Islet precursor cell (in vitro differentiated cells): ENCODE data around the gene TNP1.

Experiments
- DNase-seq: peaks from one replicate; pipeline ENCODE4 v3.0.0-alpha.2; 2018

Gene TNP1, protein sequence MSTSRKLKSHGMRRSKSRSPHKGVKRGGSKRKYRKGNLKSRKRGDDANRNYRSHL

DNA sequence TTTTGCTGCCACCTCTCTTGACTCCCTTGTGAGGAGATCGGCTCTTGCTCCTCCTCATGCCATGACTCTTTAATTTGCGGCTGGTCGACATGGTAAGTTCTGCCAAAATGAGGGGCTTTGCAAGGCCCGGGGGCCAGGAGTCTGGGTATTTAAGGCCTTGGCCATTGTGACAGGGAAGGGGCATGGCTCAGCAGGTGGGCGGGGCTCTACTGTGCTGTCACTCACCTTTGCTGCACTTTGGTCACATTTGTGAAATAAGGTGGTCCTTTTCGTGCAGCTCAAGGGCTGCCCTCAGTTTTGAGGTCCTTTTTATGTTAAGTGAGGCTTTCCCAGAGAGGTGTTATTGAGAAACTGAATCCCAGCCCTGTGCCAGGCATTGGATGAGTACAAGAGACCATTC lies at the start of gene TNP1:
Gene TNP1 (minus strand): TSS at position 121 of the 400 bp plus-strand sequence. CDS start 30 bp downstream, at position 91.
- no peak for DNase-seq

DNA sequence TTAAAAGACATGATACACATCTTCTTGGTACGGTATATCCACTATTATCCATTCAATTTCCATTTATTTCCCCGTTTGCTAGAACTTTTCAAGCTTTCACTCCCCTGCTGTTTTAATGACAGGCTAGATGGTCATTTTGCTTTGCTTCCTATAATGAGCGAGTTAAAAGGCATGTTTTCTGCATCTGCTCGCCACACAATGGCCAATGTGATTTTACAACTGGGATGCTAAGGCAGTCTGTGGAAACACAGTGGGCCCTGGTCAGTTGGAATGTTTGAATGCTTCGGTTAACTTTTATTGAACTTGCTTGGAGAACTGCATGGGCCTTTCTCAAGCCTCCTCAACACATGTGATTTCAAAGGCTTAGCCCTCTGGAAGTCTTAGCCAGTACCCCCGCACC lies 48.4 kb upstream of the TNP1 start:
- DNase-seq = peak; percentile 57

DNA sequence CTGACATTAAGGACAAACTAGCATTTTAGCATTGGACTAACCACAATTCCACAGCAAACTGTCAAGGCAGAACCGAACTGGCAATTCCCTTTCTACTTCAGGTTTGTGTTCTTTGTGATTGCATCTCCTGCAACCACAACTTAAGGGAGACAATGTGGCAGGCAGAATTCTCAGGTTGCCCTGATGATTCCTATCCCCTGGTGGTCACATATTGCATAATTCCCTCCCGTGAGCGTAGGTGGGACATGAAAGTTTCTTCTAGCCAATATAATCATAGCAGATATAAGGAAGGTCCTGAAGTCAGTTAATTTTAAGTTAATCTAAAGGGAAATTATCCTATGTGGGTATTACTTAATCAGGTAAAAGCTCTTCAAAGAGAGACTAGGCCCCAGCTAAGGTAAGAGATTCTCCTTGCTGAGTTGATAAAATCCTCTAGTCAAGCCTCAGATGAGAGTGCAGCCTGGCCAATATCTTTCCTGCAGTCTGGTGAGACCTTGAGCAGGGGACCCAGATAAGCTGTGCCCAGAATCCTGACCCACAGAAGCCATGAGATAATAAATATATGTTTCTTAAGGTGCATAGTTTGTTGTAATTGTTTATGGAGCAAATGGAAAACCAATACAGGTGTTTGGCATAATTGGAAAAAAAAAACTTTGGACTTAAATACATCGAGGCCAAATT lies 45.9 kb upstream of the TNP1 start:
- peak; percentile 26 for DNase-seq

DNA sequence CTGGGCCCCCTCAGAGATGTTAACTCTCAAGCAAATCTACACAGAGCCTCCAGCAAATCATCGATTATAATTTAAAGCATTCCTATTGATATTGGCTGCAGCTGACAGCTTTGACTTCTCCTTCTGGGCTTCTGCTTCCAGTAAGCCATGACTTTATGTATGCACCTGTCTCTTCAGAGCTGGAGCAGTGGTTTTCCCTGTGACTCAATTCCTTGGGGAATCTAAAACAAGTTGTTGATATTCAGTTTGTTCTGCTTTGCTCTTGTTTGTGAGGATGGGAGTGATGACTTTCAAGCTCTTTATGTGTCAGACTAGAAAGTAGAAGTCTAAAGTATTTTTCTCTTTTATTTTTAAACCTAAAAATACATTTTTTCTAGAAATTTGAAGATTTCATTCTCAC lies 45.1 kb upstream of the TNP1 start:
- peak; percentile 7 for DNase-seq

DNA sequence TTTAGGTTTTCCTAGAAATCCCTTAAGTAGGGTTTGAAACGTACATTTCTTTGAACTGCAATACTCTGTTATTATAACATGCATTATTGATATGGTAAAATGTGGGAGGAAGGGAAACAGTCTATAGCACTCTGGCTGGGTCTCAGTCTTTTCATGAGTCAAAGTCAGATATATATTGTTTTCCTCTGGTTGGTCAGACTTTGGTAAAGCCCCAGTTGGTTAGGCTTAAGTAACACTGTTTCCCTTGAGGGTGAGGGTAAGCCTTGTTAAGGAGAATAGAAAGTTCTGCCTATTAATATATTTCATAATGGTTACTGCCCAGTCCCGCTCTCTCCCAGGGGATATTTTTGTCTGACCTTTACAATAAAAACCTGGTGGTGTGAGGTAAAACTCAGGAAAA lies 44.7 kb upstream of the TNP1 start:
- DNase-seq = no peak

DNA sequence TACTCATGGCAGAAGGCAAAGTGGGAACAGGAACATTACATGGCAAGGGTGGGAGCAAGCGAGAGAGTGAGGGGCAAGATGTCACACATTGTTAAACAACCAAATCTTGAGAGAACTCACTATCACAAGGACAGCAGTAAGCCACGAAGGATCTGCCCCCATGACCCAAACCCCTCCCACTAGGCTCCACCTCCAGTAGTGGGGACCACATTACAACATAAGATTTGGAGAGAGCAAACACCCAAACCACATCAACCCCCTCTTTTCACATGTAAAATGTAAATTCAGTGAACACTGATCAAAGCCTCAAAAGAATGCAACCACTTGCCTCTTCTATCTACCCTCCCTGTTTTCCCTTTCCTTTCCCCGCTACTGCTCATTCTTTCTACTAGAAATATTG lies 43.6 kb upstream of the TNP1 start:
- peak; percentile 12 for DNase-seq

DNA sequence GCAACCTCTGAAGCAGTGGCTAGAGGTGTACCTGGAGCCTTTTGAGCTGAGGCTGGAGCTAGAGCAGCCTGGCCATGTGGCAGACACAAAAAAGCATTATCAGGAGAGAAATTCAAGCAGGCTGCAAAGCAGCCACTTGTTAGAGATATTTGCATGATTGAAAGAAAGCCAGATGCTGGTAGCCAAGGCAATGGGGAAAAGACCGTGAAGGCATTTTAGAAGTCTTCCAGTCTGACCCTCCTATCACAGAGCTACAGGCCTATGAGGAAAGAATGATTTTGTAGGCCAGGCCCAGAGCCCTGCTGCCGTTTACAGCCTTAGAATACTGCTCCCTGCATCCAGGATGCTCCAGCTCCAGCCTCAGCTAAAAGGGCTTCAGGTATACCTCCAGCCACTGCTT lies 41.4 kb upstream of the TNP1 start:
- DNase-seq = peak; percentile 9

DNA sequence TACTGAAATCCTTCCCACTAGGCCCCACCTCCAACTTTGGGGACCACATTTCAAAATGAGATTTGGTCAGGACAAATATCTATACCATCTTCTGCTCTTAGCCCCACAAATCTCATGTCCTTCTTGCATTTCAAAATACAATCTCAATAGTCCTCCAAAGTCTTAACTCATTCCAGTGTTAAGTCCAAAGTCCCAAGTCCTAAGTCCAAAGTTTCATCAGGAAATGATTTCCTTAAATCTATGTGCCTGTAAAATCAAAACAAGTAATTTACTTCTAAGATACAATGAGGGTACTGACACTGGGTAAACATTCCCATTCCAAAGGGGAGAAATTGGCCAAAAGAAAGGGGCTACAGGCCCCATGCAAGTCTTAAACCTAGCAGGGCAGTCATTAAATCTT lies 40.5 kb upstream of the TNP1 start:
- DNase-seq = no peak

DNA sequence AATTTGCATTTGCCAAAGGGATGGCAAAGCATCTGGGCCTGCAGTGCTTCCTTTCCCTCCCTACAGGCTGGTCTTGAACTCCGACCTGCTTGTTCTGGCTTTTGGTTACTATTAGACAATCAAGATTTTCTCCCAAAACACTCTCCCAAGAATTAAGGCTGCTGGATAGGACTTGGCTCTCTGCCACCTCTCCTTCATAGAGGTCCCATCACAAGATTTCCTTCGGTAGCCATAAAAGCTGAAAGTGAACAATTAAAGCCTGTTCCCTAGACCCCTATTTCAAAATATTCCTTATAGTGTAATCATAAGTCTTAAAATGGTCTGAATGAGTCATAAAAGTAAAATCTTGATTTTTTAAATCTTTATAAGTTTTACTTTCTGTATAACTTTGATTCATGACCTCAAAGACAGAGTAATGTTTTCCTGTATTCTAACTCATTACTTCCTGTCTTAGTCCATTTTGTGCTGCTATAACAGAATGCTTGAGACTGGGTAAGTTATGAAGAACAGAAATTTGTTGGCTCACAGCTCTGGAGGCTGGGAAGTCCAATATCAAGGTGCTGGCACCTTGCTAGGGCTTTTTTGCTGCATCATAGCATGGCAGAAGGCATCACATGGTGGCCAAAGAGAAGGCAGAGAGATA lies 37.8 kb upstream of the TNP1 start:
- peak; percentile 7 for DNase-seq

DNA sequence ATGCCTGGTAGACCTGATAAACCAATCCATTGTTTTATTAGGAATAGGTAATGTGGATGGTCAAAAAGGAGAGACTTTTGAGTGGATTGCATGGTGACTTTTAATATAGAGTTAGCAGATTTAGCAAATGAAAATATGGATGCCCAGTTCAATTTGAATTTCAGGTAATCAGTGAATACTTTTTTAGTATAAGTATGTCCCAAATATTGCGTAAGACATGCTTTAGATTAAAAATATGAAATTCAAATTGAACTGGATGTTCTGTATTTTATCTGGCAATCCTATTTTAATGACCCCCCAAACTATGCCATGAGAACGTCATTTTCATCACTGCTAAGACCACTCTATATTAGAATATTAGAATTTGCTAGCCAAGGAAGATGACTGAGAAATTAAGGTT lies 30.3 kb upstream of the TNP1 start:
- no peak for DNase-seq

DNA sequence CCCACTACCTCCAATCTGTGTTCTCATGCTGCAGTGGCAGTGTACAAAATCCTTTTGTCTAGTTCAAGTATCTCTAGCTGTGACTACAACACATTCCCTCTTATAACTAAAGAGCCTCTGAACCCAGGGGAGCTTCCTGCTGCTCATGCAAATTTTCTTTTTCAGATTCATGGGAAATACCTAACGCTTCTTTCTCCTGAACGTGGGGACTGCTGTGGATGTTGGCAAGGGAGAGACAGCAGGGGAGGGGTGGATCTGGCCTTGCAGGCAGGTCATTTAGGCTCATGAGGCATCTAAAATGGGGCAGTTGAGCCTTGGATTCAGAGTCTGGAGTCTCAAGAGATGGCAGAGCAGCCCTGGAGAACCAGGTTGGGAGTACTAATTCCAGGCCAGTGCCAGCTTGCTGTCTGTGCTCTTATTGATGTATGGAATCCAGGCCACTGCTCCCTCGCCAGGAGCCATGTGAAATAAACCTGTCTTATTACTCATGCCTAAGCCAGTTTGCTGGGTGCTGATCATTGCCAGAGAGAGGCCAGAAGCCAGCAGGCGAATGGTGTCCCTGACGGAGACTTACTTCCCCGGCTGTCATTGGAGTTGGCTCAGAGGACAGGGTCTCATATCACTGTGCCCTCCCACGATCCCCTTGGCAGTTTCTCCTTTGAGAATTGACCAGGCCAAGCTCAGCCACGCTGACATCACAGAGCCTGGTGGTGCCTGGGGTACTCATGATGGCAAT lies 29.2 kb upstream of the TNP1 start:
- peak; percentile 45 for DNase-seq

DNA sequence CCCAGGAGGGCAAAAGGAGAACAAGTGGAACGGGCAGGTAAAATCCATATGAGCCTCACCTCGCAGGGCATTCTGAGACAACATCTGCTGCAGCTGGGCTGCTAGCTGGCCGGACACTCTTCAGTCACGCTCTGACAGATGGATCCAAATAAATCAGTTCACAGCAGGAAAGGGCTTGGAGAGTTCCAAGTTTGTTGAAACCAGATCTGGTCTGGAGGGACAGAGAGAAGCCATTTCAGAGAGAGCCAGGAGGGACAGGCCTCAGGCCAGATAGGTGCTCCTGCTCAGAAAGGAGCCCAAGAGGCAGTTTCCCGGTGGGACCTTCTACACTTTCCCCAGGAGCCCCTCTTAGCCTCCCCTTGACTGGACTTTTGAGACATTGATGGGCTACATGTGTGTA lies 28.2 kb upstream of the TNP1 start:
- DNase-seq = peak; percentile 22

DNA sequence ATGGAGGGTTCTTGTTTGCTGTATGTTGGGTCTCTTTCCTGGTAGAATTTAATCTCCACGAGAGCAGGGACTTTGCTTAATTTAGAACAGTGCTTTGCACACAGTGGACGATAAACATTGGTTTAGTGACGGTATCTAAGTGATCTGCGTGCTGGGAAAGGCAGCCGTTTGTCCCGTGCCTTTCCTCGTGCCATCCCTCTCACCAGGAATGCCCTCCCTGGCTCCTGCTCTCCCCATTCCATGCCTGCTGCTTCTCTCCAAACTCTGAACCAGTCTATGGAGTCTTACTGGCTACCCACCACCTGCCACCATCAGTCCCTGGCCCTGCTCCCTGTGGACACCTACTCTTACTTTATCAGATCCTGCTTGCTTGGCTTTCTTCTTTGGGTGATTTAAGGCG lies 27.3 kb upstream of the TNP1 start:
- DNase-seq = peak; percentile 24

DNA sequence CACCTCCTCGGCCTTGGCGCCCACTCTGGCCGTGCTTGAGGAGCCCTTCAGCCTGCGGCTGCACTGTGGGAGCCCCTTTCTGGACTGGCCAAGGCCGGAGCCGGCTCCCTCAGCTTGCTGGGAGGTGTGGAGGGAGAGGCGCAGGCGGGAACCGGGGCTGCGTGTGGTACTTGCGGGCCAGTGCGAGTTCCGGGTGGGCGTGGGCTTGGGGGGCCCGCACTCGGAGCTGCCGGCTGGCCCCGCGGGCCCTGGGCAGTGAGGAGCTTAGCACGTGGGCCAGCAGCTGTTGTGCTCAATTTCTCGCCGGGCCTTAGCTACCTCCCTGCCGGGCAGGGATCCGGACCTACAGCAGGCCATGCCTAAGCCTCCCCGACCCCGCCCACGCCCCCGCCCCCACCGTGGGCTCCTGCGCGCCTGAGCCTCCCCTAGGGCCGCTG lies 25.3 kb upstream of the TNP1 start:
- DNase-seq = no peak

DNA sequence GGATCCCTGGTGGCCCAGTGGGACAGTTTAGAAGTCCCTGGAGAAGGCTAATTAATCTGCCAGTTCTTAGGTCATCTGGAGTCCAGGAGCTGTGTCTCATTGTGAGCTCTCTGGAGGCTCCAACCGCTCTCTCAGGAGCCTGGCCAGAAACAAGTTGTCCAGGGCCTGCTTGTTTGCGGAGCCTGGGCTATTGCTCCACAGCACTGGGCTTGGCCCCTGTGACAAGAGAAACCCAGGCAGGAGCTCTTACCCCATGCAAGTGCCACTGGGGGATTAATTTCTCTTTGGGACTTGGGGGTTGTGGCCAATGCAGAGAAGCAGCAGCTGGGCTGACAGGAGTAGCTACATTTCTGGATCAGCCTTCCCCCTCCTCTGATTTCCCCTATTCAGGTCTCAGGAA lies 24.5 kb upstream of the TNP1 start:
- no peak for DNase-seq

DNA sequence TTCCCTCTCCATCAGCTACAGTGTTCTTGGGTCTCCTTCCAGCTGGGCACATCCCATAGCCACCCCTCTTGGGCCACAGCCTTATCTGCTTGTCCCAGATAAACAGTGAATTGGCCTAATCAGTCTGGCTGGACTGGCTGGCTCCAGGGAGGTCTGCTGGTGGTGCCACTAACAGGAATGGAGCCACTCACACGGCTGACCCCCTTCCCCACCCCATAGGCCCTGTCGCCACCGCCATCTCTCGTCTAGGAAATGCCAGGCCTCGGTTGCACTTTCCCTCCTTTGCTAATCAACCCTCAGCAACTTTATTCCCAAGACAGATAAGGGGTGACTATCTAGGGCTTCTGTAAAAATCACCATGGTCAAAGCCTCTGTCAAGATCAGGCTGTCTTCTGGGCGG lies 23.0 kb upstream of the TNP1 start:
- DNase-seq = no peak

DNA sequence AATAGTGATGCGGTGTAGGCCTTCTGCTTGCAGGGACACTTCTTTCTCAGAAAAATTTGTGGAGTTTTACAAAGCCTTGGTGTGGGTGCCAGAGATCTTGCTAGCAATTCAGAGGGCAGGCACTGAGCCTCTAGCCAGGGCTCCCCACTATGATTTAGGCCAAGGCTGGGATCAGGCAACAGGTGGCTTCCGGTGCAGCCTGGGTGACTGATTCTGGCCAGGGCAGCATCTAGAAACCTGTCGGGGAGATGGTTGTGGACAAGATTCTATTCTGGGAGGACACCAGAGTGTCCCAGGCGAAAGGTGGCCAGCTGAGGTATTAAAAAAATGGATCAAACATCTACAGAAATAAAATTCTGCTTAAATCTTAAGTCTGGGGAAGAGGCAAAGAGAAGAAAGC lies 21.5 kb upstream of the TNP1 start:
- DNase-seq = no peak

DNA sequence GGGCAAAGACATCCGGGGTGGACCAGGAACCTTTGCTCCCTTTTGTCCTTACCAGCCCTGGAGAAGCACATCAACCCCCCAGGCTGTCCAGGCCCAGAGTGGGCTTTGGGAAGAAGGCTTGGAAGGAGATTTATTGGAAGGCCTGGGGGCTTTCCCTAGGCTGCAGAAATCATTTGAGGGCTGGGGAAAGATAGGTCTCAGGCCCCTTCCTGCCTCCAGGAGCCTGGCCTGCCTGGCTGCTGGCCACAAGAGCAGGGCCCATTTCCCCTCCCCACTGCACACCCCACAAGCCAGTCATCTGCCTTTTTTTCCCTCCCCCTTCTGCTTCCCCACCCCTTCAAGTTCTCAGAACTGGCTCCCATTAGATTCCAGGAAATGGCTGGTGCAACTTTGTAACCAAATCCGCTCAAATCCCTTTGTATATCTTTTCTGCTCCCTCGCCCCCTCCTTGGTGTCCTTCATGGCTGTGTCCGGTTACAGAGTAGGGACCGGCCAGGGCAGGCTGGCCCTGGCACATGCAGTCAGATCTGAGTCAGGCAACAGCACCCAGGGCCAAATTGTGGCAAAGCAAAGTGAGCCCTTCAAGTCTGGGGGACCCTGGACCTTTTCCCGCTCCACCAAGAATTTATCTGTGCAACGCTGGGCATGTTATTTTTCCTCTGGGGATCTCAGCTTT lies 20.8 kb upstream of the TNP1 start:
- no peak for DNase-seq

DNA sequence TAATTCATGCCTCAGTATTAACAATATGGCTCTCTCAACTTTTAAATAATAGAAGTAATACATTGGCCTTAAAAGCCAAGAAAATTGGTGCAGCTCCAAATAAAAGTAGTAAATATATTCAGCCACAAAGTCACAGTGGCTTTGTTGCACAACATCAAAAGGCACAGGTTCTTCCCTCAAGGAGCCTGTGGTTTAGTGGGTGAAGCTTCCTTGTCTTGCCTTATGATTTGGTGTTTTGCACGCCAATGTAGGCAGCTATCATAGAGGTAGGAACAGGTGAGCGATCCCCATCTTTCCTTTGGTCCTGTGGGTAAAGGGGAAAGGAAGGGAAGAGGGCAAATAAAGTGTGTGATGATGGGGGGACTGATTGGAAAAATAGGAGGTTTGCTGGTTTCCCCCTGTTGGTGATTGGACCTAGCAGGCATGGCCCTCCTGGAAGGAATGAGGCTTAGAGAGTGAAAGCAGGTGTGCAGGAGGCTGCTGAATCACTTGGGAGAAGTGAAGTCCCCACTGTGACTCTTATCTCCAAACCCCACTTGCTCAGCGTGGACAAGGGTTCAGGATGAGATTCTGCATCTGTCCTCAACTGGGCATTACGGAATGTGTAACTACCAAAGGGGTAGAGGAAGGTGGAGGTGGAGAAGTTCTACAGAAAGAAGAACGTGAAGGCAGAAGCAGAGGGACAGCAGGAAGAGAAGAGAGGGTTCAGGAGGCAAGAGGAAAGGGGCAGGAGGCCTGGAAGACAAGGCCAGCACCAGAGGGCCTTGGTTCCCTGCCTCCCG lies 20.1 kb upstream of the TNP1 start:
- no peak for DNase-seq

DNA sequence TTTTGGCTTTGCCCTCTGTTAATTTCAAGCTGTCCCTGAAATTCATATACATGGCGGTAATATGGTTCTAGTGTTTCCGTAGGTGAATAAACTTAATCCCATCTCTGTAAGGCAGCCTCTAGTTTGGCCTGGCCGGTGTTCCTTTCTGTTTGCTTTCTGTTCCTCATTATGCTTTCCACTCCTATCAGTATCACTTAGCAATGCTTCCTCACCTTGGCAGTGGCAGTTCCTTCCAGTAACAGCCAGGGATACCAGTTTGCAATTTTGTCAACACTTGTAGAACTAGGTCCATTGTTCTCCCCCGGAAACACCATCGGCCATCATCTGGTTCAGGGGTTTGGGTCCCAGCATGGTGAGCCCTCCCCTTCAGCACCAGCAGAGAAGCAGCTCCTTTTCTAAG lies 18.2 kb upstream of the TNP1 start:
- no peak for DNase-seq

DNA sequence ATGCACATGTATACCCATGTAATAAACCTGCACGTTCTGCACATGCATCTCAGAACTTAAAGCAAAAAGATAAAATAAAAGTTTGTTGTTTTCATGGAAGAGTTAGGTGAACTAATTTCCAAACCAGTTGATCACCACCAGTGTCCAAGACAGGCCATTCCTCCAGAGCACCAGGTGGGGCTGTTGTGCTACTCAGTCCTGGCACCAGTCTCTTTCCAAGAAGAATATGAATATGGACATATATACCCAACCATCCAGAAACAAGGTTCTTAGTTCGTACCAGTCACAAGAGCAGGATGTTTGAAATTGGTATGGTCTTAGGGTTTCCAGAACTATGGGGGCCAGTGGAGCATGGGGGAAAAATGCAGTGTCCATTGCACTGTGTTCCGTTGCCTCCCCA lies 17.2 kb upstream of the TNP1 start:
- DNase-seq = no peak

DNA sequence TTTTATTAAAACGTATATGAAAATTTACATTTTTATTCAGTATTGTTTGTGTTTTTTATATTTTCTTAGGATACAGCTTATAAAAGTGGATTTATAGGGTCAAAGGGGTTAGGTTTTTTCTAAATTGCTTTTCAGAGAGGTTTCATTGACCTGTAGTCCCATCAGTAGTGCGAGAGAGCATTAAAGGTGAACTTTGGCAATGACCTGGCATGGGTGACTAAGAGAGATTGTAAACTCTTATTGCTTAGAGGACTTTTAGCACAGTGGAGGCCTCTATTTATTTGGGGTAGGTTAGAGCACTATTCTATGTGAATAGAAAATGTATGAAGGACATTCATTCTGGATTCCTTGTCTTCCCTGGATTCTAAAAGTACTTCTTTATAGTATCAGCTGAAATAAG lies 16.0 kb upstream of the TNP1 start:
- DNase-seq = no peak

DNA sequence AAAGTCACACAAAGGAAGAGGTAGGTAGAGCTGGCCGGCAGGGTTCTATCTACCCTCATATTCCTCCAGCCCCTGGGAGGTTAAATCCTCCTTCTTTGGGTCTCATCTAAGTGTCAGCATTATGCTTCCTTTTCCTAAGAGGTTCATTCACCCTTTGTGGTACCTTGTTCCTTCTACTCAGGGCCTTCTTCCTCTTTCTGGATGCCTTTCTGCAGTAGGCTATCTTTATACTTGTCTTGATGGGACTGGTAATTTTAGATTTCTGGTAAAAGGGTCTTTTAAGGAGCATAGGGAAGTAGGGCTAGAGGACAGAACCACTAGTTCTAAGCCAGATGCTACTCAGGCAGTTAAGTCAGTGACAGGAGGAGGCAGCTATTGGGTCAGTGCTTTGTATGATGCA lies 13.7 kb upstream of the TNP1 start:
- DNase-seq = no peak
